GM12865 (cell line): Measurements from ENCODE around the gene NF2.

ENCODE experiments used
- DNase-seq: peaks from one replicate; pipeline ENCODE4 v3.0.0; 2010; ENCODE audit warnings: low read depth
- H3K4me3 ChIP-seq: 2 replicates; pipeline ENCODE4 v1.5.1; 2011; ENCODE audit warnings: mild to moderate bottlenecking, low read depth, low read length, control low read depth
- CTCF ChIP-seq: IDR thresholded peaks from 2 replicates; pipeline ENCODE4 v1.5.1; 2011; ENCODE audit warnings: low read length, control low read depth, low read depth, inconsistent platforms; ENCODE audit not compliant: insufficient read depth; ENCODE audit errors: missing control alignments

Gene NF2

DNA sequence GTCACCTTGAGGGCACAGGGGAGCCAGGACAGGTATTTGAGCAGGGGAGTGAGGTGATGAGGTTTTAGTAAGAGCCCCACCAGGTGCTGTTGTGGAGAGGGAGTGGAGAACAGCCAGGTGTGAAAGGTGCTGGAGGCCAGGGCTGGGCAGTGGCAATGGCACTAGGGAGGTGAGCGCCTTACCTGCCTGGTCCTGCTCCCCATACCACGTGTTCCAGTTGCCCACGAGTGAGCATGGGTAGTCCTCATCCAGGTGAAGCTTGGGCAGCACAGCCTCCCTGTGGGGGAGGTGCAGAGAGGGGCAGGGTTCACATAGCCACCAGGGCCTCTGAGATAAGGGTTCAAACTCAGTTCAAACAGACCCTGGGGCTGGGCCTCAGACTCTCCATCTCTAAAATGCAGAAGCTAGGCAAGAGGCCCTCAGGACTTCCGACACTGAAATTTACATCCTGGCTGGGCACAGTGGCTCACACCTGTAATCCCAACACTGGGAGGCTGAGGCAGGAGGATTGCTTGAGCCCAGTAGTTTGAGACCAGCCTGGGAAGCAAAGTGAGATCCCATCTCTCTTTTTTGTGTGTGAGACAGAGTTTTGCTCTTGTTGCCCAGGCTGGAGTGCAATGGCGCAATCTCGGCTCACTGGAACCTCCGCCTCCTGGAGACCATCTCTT, 34.3 kb upstream of the NF2 start:
- DNase-seq: no peak
- H3K4me3 ChIP-seq: no peak overlapping the region
- no peak for TF ChIP-seq CTCF

DNA sequence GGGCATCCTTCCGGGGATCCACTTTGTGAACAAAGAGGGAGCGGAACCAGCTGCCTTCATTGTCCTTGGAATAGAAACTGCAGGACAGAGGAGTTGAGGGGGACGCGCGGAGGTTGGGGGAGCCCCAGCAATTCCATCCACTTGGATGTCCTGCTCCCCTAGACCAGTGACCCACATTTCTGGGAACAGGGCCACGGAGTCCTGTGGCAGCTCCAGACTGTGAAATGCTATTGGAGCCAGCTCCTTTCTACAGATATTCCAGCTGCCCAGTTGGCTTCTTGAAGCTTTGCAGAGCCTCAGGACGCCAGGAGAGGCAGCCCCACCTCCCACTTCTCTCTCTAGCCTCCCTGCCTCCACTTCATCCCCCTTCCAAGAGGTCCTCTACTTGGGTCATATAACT, 33.0 kb upstream of the NF2 start:
- TF ChIP-seq CTCF: no peak
- H3K4me3 ChIP-seq: no peak overlapping the region
- DNase-seq: no peak

GRCh38 chr22:29570912-29571549, 32.4 kb upstream of the NF2 start:
- no peak for TF ChIP-seq CTCF
- no peak for DNase-seq
- H3K4me3 ChIP-seq: no peak overlapping the region

DNA sequence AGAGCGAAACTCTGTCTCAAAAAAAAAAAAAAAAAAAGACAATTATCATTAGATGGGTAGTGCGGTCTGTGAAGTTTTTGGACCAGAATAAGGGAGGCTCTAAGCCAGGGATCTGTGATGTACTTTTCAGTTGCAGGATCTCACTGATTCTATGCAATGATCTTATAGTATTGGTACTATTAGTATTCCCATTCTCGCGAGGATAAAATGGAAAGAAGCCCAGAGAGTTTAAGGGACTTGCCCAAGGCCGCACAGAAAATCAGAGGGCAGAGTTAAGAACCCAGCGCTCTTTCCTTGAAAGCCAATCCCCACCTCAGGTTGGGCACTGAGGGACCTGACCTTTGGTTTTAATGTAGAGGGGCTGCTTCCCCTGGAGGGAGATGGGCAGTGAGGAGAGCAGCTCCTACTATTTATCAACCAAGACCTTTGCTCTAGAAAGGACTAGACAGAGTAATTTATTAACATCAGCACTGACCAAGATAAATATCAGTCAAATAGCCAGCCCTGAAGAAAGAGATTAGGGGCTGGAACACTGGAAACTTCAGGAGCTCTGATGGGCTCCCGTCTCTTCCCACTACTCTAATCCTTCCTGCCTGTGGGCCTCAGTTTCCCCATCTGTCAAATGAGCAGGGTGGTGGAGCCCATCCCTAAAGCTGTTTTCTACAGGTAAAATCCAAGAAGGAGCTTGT, 28.5 kb upstream of the NF2 start:
- no peak for TF ChIP-seq CTCF
- no peak overlapping the region for H3K4me3 ChIP-seq
- DNase-seq: no peak

- TF ChIP-seq CTCF: no peak
- no peak for DNase-seq
- no peak overlapping the region for H3K4me3 ChIP-seq
Observed at GRCh38 chr22:29578462-29579200, 24.8 kb upstream of the NF2 start.

DNA sequence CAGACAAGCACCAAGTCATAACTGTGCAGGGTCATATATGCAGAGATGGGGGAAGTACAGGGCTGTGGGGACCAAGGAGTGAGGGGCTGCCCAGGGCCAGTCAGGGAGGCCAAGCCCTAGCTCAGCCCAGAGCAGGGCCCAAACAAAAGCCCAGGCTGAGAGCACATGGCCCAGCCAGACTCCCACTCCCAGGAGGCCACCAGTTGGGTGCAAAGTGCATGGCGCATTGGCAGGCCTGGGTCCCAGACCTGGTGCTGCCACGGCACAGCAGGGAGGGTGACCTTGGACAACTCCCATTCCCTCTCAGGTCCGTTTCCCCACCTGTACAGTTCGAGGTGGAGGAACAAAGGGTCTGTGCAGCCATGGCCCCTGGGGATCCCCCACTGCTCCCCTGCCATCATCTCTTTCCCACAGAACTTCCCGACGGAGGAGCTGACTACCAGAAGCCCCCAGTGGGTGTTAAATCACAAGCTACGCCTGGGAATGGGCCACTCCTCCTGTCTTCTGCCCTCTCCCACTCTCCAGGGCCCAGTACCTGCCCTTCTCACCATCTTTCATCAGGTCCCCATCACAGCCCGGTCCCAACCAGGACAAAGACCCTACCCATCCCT, 23.1 kb upstream of the NF2 start:
- TF ChIP-seq CTCF: no peak
- H3K4me3 ChIP-seq: peak overlapping the region; percentile 67
- DNase-seq: peak; percentile 9
